ENCODE measurements around the gene AVPR2.

GRCh38 chrX:153870791-153871360 lies 33.6 kb upstream of the AVPR2 start:
- no peak for TF ChIP-seq CTCF (IDR thresholded peaks at IDR 0.05; ENCODE audit: low read depth, low read length)
- no peak for TF ChIP-seq POLR2A (IDR thresholded peaks at IDR 0.05; ENCODE audit: extremely low read depth, insufficient read length)
- TF ChIP-seq MYC (IDR thresholded peaks at IDR 0.05; ENCODE audit: low read depth, low read length), result no peak
